COLO668 (cell line): ENCODE data around the gene PRDM16.

Experiments
- DNase-seq: peaks from one replicate; lab custom pipeline; 2025; ENCODE audit not compliant: unreplicated experiment; lab: John Stamatoyannopoulos, UW

PRDM16 gene

GRCh38 chr1:3403011-3403345 is 334.0 kb downstream of the PRDM16 start:
- peak; percentile 61 for DNase-seq

GRCh38 chr1:3403388-3404231 is 334.6 kb downstream of the PRDM16 start:
- DNase-seq = no peak

GRCh38 chr1:3404301-3404700 is 335.3 kb downstream of the PRDM16 start:
- no peak for DNase-seq

- no peak for DNase-seq
Measured at GRCh38 chr1:3404801-3405200, 335.8 kb downstream of the PRDM16 start.

- DNase-seq = no peak
Measured at GRCh38 chr1:3405491-3405890, 336.5 kb downstream of the PRDM16 start.

GRCh38 chr1:3405974-3406867 is 337.2 kb downstream of the PRDM16 start:
- DNase-seq = peak; percentile 46

- DNase-seq = no peak
Measured at GRCh38 chr1:3407021-3407420, 338.0 kb downstream of the PRDM16 start.

GRCh38 chr1:3408751-3409266 is 339.8 kb downstream of the PRDM16 start:
- no peak for DNase-seq

GRCh38 chr1:3409366-3410141 is 340.6 kb downstream of the PRDM16 start:
- DNase-seq = no peak

GRCh38 chr1:3410142-3410925 is 341.3 kb downstream of the PRDM16 start:
- peak; percentile 66 for DNase-seq

GRCh38 chr1:3411806-3412205 is 342.8 kb downstream of the PRDM16 start:
- no peak for DNase-seq

GRCh38 chr1:3412376-3412775 is 343.4 kb downstream of the PRDM16 start:
- DNase-seq = no peak

GRCh38 chr1:3413975-3414710 is 345.1 kb downstream of the PRDM16 start:
- no peak for DNase-seq

GRCh38 chr1:3415260-3416090 is 346.5 kb downstream of the PRDM16 start:
- no peak for DNase-seq

GRCh38 chr1:3417082-3417739 is 348.2 kb downstream of the PRDM16 start:
- DNase-seq = no peak

- DNase-seq = no peak
Measured at GRCh38 chr1:3417934-3418333, 348.9 kb downstream of the PRDM16 start.

- no peak for DNase-seq
Measured at GRCh38 chr1:3418600-3418999, 349.6 kb downstream of the PRDM16 start.
